Activated T-cell treated with anti-CD3 and anti-CD28 coated beads, Interleukin-2, amount 50 U/mL, for 72 hours (primary cell): ENCODE measurements around the gene CRABP1. TPM values are rescaled to one million over a fixed set of nuclear protein-coding genes. Genes with fewer than 3 reads are reported as not detected.

Experiments used
- ATAC-seq, 2 donors: fragments of 150-1000 bp; cut with Tn5 transposase; replicated peaks in 1 of 2; 2 replicates each; pipeline ENCODE4 v1.10.0; 2021; ENCODE audit warnings: moderate library complexity in 2 of 2, mild to moderate bottlenecking in 1 of 2
- DNase-seq, 2 donors: peaks; one replicate each; pipeline ENCODE4 v3.0.0; 2021 to 2022; ENCODE audit warnings: mixed read lengths in 1 of 2
- H3K27ac Mint-ChIP-seq: one replicate; pipeline ENCODE4 v1.8.0; 2022; ENCODE audit warnings: mild to moderate bottlenecking, moderate library complexity, mixed read lengths
- H3K27me3 Mint-ChIP-seq: one replicate; pipeline ENCODE4 v1.8.0; 2022; ENCODE audit warnings: low read depth, mixed read lengths
- H3K36me3 Mint-ChIP-seq, 2 donors: one replicate each; pipeline ENCODE4 v1.8.0; 2022; ENCODE audit warnings: mixed read lengths in 2 of 2, mild to moderate bottlenecking in 1 of 2; ENCODE audit not compliant: insufficient read depth in 2 of 2
- H3K4me1 Mint-ChIP-seq: one replicate; pipeline ENCODE4 v1.8.0; 2022; ENCODE audit warnings: low read depth, mixed read lengths
- H3K4me3 Mint-ChIP-seq, 2 donors: one replicate each; pipeline ENCODE4 v1.8.0; 2022; ENCODE audit warnings: mild to moderate bottlenecking in 2 of 2, mixed read lengths in 2 of 2, moderate library complexity in 2 of 2
- H3K9me3 Mint-ChIP-seq, 2 donors: one replicate each; pipeline ENCODE4 v1.8.0; 2022; ENCODE audit warnings: mixed read lengths in 2 of 2
- total RNA-seq, 2 donors: library from RNA; stranded (reverse); gene quantifications; one replicate each; pipeline ENCODE4 v1.2.3, GENCODE V29; 2022

CRABP1 gene
- total RNA-seq, 2 donors from 2014 or later, result 0.65 TPM; not detected in 1

DNA sequence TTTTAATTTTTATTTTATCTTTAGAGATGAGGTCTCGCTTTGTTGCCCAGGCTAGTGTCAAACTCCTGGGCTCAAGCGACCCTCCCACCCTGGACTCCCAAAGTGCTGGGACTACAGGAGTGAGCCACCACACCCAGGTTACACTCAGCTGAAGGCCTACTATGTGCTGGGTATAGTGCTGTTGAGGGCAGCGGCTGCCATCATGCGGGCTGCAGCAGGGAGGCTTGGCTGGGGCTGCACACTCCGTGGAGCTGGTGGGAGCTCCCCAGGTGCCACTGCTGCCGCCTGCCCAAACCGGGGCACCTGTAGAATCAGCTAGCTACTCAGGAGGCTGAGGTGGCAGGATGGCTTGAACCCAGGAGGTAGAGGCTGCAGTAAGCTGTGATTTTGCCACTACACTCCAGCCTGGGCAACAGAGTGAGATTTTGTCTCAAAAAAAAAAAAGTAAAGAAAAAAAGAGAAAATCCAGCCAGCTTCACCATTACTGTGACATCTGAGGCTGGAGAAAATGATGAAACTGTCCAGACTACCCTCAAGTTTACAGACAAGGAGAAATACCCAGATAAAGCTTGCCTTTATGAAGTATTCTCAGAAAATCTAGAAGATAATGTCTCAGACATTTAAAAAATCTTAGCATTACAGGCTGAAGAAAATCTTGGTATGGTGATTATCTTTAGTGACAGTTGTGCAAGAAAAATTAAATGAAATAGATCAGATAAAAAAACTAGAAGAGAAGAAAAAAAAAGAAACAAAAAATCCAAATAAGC lies 42.1 kb downstream of the CRABP1 start:
- Mint-ChIP-seq H3K36me3 (no peaks in the 10 kb centered on the region), H3K9me3 (no peaks in the 10 kb centered on the region), H3K27me3 (peaks cover 57% of the 10 kb centered on the region), H3K4me1 (no peaks in the 10 kb centered on the region), H3K27ac (no peak overlapping the region), H3K4me3 (no peak overlapping the region)
- ATAC-seq (no peak), DNase-seq (no peak)

DNA sequence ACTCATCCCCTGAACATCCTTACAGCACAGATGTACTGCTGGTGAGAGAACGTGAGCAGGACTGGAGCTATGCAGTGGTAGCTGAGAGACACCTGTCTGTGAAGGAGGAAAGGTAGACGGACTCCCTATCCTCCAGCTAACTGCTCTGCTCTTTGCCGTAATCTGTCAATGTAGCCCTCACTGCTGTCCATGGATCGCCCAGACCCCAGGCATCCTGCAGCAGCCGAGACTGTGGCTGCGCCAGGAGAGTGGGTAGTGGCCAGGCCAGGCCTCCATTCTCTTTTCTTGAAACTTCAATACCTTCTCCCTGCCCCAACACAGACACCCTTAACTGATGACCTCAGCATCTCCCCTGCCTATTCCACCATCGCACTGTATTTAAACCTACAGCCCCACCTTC lies 44.5 kb downstream of the CRABP1 start:
- ATAC-seq (no peak), DNase-seq (no peak)
- Mint-ChIP-seq H3K36me3 (no peaks in the 10 kb centered on the region), H3K4me3 (no peak overlapping the region), H3K4me1 (no peaks in the 10 kb centered on the region), H3K27me3 (peaks cover 41% of the 10 kb centered on the region), H3K27ac (no peak overlapping the region), H3K9me3 (no peaks in the 10 kb centered on the region)

DNA sequence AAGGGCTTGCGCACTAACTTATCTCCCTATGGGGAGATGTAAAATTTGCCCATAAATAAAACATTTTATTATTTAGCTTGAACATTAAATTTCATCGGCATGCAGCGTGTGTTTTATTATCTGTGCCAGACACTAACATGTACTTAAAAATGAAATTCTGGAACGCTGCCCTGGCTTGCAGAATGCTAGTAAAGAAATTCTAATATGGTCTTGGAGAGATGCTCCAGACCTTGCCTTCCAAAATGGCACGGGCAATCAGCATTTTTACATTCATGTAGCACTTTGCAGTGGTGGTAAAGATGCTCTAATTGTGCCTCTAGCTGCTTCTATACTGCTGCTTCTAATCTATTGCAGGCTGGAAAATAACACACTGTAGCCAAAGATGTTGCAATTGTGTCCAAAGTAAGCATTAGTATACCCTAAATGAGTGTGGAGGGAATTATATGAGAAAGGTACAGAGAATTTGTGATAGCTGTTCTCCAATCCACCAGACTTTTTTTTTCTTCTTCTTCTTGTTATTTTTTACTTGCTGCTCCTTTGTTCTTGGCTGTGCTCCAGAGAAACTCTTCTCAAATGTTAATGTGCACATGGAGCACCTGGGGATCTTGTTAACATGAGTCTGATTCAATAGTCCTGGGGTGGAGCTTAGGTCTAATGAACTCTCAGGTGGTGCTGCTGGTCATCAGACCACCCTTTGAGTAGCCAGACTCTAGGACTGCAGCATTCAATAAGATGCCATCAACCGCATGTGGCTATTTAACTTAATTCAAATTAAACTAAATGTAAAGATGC lies 47.3 kb downstream of the CRABP1 start:
- no peak overlapping the region for H3K4me3 Mint-ChIP-seq
- no peaks in the 10 kb centered on the region for H3K36me3 Mint-ChIP-seq
- no peak overlapping the region for H3K27ac Mint-ChIP-seq
- H3K27me3 Mint-ChIP-seq, result peaks cover 37% of the 10 kb centered on the region
- ATAC-seq (no peak), DNase-seq (no peak)
- no peaks in the 10 kb centered on the region for H3K4me1 Mint-ChIP-seq
- H3K9me3 Mint-ChIP-seq, result no peaks in the 10 kb centered on the region

DNA sequence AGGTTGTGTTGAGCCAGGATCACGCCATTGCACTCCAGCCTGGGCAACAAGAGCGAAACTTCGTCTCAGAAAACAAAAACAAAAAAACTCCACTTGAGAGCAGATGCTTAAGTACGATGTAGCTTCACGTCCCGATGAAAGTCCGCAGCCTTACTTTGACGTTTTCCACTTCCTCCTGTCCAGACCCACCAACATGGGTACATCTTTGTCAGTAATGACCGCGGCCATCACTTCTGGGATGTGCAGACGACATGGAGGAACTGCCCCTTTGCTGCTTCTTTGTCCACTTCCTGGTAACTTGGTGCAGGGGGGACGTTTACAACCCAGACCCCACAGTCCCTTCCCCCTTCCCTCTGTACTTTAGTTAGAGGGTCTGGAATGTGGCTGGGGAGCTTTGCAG lies 48.7 kb downstream of the CRABP1 start:
- Mint-ChIP-seq H3K9me3 (no peaks in the 10 kb centered on the region), H3K4me1 (no peaks in the 10 kb centered on the region), H3K27me3 (peaks cover 26% of the 10 kb centered on the region), H3K27ac (no peak overlapping the region), H3K4me3 (no peak overlapping the region), H3K36me3 (no peaks in the 10 kb centered on the region)
- ATAC-seq, result no peak
- DNase-seq, result no peak

DNA sequence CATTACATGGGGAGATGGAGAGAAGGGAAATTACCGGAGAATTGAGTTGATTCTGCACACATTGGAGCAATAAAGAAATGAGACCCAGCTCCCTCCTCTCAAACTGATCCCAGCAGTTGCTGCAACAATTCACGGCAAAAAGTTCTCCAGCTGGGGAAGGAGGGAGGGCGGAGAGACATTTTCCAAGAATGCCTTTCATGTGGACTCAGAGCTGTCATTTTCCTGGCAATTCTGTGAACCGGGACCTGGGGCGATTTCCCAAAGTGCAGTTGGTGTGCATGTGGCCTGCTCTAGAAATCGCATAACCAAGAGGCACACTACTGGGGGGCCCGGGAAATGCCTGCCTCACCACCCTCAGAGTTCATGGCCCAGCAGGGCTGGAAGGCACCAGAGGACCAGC lies 49.2 kb downstream of the CRABP1 start:
- Mint-ChIP-seq H3K4me1 (no peaks in the 10 kb centered on the region), H3K9me3 (no peaks in the 10 kb centered on the region), H3K27me3 (peaks cover 22% of the 10 kb centered on the region), H3K27ac (no peak overlapping the region), H3K4me3 (no peak overlapping the region), H3K36me3 (no peaks in the 10 kb centered on the region)
- DNase-seq, result no peak
- ATAC-seq, result no peak

DNA sequence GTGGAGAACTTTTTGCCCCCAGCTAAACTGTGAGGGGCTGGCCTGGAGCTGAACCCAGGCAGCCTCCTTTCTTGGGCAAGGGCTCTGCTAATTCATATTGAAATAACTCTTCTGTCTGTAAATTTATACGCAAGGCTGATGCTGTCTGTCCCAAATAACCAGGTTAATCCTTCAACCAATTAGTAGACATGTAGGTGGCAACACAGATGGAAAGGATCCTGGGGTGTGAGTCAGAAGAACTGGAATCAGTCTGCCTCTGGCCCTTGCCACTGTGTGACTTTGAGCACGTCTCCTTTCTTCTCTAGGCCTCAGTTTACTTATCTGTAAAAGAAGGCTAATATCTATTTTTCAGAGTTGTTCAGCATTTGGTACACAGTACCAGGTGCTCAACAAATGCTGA lies 49.6 kb downstream of the CRABP1 start:
- no peak for ATAC-seq
- Mint-ChIP-seq H3K27me3 (peaks cover 21% of the 10 kb centered on the region), H3K4me1 (no peaks in the 10 kb centered on the region), H3K36me3 (no peaks in the 10 kb centered on the region), H3K9me3 (no peaks in the 10 kb centered on the region), H3K27ac (no peak overlapping the region), H3K4me3 (no peak overlapping the region)
- no peak for DNase-seq

DNA sequence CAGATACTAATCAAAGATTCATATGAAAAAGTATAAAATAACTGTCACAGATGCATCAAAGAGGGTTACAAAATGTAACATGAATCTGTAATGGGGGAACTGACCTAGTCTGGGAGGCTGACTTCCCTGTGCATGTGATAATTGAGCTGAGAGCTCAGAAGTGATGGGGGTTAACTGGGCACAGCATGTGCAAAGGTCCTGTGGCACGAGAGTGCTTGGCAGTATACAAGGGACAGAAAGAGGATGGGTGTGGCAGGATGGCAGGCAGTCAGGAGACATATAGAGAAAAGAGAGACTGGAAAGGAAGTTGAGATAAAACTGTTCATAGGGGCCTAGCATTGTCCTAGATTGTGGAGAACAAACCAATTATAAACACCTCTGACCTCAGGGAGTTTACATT lies 50.1 kb downstream of the CRABP1 start:
- Mint-ChIP-seq H3K27me3 (peaks cover 16% of the 10 kb centered on the region), H3K9me3 (no peaks in the 10 kb centered on the region), H3K4me3 (no peak overlapping the region), H3K27ac (no peak overlapping the region), H3K4me1 (no peaks in the 10 kb centered on the region), H3K36me3 (no peaks in the 10 kb centered on the region)
- DNase-seq, result no peak
- no peak for ATAC-seq

DNA sequence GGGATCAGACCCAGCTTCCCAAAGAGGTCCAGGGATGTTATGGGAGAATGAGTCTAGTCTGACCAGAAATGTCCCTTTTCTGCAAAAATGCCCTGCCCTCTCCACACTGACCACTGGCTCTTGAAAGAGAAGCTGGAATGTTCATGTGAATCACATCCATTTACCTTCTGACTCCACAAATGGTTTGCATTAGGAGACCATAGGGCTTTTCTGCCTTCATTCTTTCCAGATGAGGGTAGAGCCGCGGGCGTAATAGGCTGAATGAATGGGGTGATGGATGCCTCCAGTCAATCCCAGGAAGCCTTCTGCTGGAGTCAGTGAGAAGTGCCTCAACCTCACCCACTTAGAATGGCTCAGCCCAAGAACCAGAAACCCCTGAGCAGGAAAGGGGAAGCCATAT lies 50.7 kb downstream of the CRABP1 start:
- no peaks in the 10 kb centered on the region for H3K9me3 Mint-ChIP-seq

DNA sequence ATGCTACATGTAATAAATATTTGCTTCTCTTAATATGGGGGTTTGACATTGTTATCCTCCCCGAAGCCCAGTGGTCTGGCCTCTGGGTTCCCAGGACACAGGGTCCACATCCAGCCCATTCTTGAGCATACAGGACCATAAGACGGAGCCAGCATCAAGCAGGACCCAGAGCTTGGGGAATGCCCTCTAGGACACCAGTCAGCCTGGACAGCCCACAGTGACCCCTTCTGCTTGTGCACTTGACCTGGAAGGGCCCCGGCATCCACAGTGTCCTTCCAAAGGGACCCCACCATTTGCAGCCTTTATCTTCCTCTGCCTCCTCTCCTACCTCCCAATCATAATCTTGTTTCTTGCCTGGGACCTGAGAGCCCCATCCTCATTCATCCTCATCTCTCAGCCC lies 51.6 kb downstream of the CRABP1 start:
- no peak for DNase-seq
- no peaks in the 10 kb centered on the region for H3K36me3 Mint-ChIP-seq
- H3K4me1 Mint-ChIP-seq, result no peaks in the 10 kb centered on the region
- H3K4me3 Mint-ChIP-seq, result no peak overlapping the region
- H3K27ac Mint-ChIP-seq, result no peak overlapping the region
- H3K27me3 Mint-ChIP-seq, result peaks cover under 1% of the 10 kb centered on the region
- H3K9me3 Mint-ChIP-seq, result no peaks in the 10 kb centered on the region
- no peak for ATAC-seq

More for the DNA sequence above, 50.7 kb downstream of the CRABP1 start:
- DNase-seq (no peak), ATAC-seq (no peak)
- no peak overlapping the region for H3K4me3 Mint-ChIP-seq
- H3K36me3 Mint-ChIP-seq, result no peaks in the 10 kb centered on the region
- no peak overlapping the region for H3K27ac Mint-ChIP-seq
- H3K27me3 Mint-ChIP-seq, result peaks cover 10% of the 10 kb centered on the region
- H3K4me1 Mint-ChIP-seq, result no peaks in the 10 kb centered on the region

DNA sequence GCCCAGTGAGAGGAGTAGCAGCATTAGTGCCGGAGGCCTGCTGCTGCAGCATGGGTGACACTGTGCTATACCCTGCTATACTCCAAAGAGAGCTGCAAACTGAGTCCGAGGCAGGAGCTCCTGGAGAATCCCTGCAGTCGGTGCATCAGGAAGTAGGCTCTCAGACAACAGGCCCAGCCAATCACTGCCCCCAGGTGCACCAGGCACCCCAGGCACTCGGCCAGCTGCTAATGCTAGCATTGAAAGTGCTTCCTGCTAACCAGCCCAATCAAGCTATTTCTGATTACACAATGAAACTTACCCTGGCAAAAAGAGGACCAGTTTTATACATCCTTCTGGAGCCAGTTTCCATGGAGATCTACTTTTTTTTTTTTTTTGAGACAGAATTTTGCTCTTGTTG lies 52.3 kb downstream of the CRABP1 start:
- H3K4me3 Mint-ChIP-seq, result no peak overlapping the region
- H3K9me3 Mint-ChIP-seq, result no peaks in the 10 kb centered on the region
- ATAC-seq, result no peak
- no peak for DNase-seq
- H3K27ac Mint-ChIP-seq, result no peak overlapping the region
- no peaks in the 10 kb centered on the region for H3K36me3 Mint-ChIP-seq
- H3K27me3 Mint-ChIP-seq, result no peaks in the 10 kb centered on the region
- no peaks in the 10 kb centered on the region for H3K4me1 Mint-ChIP-seq

DNA sequence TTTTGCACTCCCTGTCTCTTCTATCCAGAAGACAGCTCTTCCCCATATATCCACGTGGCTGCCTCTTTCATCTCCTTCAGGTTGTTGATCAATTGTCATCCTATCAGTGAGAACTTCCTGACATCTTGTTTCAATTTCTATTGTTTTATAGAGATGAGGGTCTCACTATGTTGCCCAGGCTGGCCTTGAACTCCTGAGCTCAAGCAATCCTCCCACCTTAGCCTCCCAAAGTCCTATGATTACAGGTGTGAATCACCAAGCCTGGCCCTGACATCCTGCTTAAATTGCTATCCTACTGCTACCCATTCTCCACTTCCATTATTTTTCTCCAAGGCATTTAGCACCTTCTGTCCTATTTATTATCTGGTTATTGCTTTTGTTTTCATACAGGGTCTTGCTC lies 53.0 kb downstream of the CRABP1 start:
- ATAC-seq (no peak), DNase-seq (no peak)
- no peaks in the 10 kb centered on the region for H3K4me1 Mint-ChIP-seq
- H3K36me3 Mint-ChIP-seq, result no peaks in the 10 kb centered on the region
- no peaks in the 10 kb centered on the region for H3K9me3 Mint-ChIP-seq
- H3K27ac Mint-ChIP-seq, result no peak overlapping the region
- no peak overlapping the region for H3K4me3 Mint-ChIP-seq
- no peaks in the 10 kb centered on the region for H3K27me3 Mint-ChIP-seq

DNA sequence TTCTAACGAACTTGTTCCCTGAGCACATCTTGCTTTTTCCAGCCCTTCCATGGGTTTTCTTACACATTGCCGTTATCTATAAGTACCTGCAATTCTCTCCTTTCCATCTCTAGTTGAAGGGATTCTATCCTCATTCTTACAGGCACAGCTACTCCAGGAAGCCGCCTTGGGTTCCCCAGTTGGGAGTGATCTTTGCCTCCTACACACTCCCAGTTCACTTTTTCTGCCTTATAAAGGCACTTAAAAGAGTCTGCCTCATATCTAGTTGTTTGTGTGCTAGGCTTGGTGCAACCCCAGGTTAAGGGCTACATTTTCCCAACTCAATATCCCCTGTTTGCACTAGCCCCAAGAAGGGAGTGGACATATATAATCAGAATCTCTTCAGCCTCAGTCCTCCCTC lies 53.9 kb downstream of the CRABP1 start:
- ATAC-seq, result no peak
- Mint-ChIP-seq H3K27ac (no peak overlapping the region), H3K27me3 (no peaks in the 10 kb centered on the region), H3K36me3 (no peaks in the 10 kb centered on the region), H3K9me3 (no peaks in the 10 kb centered on the region), H3K4me1 (no peaks in the 10 kb centered on the region), H3K4me3 (no peak overlapping the region)
- DNase-seq, result no peak

DNA sequence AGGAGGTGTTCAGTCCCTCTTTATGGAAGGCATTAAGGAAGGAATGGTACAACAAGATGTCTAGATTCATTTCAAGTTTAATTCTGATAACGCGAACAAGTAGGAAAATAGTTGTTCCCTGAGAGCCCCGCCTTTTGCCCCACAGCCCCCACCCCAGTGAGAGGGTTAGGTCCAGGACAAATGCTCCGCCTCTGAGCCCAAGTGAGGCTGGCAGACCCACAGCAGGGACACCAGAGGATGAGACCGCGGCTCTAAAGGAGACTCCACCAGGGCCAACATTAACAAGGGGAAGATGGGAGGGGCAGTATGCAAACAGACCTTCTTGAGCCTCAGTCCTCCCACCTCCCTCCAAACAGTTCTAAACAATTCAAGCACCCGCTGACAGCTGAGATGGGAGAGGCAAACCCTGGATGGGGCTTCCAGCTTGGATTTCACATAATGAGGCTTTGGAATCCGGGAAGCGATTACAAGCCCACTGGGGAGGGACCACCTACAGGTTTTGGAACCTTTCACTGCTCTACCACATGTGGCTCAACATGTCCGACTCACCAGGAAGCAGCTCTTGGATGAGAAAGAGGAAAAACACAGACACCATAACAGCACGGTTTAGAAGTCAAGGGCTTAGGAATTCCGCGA lies 54.9 kb downstream of the CRABP1 start:
- DNase-seq, result no peak
- H3K36me3 Mint-ChIP-seq, result no peaks in the 10 kb centered on the region
- ATAC-seq, result no peak
- no peaks in the 10 kb centered on the region for H3K9me3 Mint-ChIP-seq
- H3K4me3 Mint-ChIP-seq, result no peak overlapping the region
- H3K27ac Mint-ChIP-seq, result no peak overlapping the region
- H3K4me1 Mint-ChIP-seq, result no peaks in the 10 kb centered on the region
- no peaks in the 10 kb centered on the region for H3K27me3 Mint-ChIP-seq
